GM20000 (cell line): ENCODE results near the gene CAV3.

Source experiments
- DNase-seq: peaks from one replicate; pipeline ENCODE4 v3.0.0; 2012; ENCODE audit warnings: low spot score
- TF ChIP-seq, protein P1 (sequence below): IDR thresholded peaks from 2 replicates; pipeline ENCODE4 v1.5.1; 2012; ENCODE audit warnings: mild to moderate bottlenecking, control low read depth; ENCODE audit errors: extremely low read depth, missing control alignments

Gene CAV3

DNA sequence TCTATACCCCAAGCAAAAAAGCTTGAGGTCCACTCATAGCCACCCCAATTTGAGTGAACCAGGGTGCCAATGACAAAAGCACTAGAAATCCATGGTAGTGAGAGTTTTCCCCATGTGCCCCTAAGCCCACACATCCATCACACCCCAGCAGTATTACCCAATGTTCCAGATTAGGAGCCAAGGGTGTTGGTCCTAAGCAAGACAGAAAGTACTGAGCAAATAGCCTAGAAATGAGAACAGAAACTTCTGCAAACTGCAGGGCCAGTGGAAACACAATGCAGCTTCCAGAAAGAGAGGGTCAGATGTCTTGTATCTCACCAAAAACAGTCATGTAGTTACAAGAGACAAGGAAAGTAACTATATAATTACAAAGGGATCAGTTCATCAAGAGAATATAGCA, 46.7 kb downstream of the CAV3 start:
- peak; percentile 20 for DNase-seq
- TF ChIP-seq, protein P1, sequence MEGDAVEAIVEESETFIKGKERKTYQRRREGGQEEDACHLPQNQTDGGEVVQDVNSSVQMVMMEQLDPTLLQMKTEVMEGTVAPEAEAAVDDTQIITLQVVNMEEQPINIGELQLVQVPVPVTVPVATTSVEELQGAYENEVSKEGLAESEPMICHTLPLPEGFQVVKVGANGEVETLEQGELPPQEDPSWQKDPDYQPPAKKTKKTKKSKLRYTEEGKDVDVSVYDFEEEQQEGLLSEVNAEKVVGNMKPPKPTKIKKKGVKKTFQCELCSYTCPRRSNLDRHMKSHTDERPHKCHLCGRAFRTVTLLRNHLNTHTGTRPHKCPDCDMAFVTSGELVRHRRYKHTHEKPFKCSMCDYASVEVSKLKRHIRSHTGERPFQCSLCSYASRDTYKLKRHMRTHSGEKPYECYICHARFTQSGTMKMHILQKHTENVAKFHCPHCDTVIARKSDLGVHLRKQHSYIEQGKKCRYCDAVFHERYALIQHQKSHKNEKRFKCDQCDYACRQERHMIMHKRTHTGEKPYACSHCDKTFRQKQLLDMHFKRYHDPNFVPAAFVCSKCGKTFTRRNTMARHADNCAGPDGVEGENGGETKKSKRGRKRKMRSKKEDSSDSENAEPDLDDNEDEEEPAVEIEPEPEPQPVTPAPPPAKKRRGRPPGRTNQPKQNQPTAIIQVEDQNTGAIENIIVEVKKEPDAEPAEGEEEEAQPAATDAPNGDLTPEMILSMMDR = no peak

DNA sequence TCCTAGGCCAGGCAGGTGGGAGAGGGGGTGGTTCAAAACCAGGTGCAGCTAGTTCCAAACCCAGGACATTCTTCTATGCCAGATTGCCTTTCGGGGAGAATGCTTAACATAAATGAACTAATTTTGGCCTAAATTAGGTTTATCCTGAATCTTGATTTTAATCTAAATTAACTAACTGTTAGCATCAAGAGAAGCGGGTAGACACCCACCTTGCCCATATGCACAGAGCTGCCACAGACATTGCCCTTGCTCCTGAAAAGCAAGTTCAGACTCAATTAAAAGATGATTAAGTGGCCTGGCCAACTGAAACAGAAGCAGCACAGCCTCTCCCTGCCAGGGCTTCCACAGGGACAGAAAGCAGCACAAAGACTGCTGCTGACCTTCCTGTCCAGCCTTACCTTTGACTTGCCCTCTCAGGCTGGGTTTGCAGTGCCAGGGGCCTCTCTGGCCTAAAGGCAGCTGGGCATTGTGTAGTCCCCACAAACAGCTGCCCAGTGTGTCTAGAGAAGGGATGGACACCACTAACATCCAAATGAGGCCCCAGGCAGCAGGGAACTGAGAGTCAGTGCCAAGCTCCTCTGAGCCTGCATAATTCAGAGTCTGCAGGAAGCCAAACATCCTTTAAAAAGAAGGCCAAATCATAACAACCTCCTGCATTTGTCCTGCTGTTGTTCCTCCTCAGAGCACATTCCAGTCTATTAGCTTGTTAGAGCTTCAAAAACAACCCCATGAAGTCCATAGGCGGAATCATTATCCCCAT, 51.3 kb downstream of the CAV3 start:
- TF ChIP-seq, protein P1 = no peak
- DNase-seq = no peak

DNA sequence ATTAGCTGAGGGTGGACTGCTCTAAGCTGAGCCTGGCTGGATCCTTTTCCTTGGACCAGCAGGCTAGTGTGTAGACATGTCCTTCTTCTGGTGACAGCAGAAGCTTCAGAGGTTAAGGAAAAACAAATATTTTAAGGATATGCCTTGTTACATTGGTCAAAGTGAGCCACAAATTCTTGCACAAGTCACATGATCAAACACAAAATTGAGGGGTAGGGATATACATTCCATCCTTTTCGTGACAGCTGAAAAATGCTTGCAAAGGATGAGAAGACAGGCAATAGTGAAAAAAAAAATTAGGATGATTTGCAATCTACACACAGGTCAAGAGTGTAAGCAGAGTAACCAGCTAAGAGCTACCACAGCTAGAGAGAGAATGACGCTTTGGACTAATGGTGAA, 56.9 kb downstream of the CAV3 start:
- TF ChIP-seq, protein P1 = no peak
- no peak for DNase-seq

DNA sequence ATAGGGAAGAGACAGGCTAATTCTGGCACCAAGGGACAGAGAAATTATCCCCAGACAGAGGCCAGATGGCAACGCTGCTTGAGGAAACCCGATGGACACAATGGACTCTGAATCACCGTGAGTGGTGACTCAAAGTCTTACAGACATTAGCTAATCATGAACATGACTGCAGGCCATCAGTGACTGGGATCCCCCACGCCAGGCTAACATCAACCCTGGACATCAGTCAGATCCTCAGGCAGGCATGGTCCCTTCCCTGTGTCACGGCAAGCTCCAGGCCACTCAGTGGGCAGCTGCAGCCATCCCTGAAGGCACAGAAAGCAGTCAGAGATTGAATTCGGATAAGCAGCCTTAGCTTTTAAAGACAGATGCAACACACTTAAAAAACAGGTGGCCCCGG, 59.6 kb downstream of the CAV3 start:
- TF ChIP-seq, protein P1 = no peak
- no peak for DNase-seq

DNA sequence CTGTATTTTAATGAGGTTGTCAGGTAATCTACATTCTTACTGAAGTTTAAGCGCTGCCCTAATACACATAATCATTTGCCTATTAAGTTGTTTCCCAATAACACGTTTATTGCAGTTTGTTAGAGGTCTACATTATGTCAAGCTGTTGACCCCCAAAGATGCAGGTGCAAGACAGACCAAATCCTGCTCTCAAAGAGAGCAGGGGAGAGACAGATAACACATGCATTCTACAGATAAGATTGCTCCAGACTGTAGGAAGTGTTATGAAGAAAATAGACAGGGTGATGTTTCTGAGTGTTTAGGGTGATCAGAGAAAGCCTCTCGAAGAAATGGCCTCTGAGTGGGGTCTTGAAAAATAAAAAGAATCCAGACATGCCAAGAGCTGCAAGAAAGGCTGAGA, 60.6 kb downstream of the CAV3 start:
- DNase-seq = no peak
- TF ChIP-seq, protein P1 = no peak
